Mononuclear cell (primary cell): ENCODE data around the gene APOOL. TPM values are rescaled to one million over a fixed set of nuclear protein-coding genes. Genes with fewer than 3 reads are reported as not detected.

Experiments used
- H3K27me3 ChIP-seq: 2 replicates; pipeline ENCODE4 v1.6.0; 2011; ENCODE audit warnings: low read length, control low read depth; ENCODE audit not compliant: insufficient read depth
- H3K4me1 ChIP-seq: 2 replicates; pipeline ENCODE4 v1.5.1; 2011; ENCODE audit warnings: mild to moderate bottlenecking, low read length, control low read depth; ENCODE audit not compliant: insufficient read depth
- H3K4me3 ChIP-seq: 2 replicates; pipeline ENCODE4 v1.5.1; 2011; ENCODE audit warnings: mild to moderate bottlenecking, low read length, moderate library complexity
- H3K9me3 ChIP-seq: 2 replicates; pipeline ENCODE4 v1.5.1; 2011; ENCODE audit warnings: low read depth, mild to moderate bottlenecking, control low read depth, low read length
- total RNA-seq: library from RNA; depleted of rRNA; stranded (reverse); fragments of >200 nt; gene quantifications from one replicate; pipeline ENCODE4 v1.2.3, GENCODE V29; 2012

The APOOL gene
- total RNA-seq, 1 donor = 8.6 TPM

GRCh38 chrX:85114171-85114570 is 110.5 kb downstream of the APOOL start:
- no peaks in the 10 kb centered on the region for H3K9me3 ChIP-seq
- no peaks in the 10 kb centered on the region for H3K27me3 ChIP-seq
- no peak overlapping the region for H3K4me3 ChIP-seq
- no peaks in the 10 kb centered on the region for H3K4me1 ChIP-seq

- no peak overlapping the region for H3K4me3 ChIP-seq
- no peaks in the 10 kb centered on the region for H3K9me3 ChIP-seq
- no peaks in the 10 kb centered on the region for H3K4me1 ChIP-seq
- no peaks in the 10 kb centered on the region for H3K27me3 ChIP-seq
Measured at GRCh38 chrX:85114776-85115175, 111.1 kb downstream of the APOOL start.

- Histone ChIP-seq H3K4me1 (no peaks in the 10 kb centered on the region), H3K4me3 (no peak overlapping the region), H3K27me3 (no peaks in the 10 kb centered on the region), H3K9me3 (no peaks in the 10 kb centered on the region)
Measured at GRCh38 chrX:85115252-85115651, 111.6 kb downstream of the APOOL start.

GRCh38 chrX:85136409-85136808 is 132.7 kb downstream of the APOOL start:
- Histone ChIP-seq H3K4me1 (no peaks in the 10 kb centered on the region), H3K27me3 (no peaks in the 10 kb centered on the region), H3K9me3 (no peaks in the 10 kb centered on the region)

GRCh38 chrX:85139422-85139821 is 135.7 kb downstream of the APOOL start:
- Histone ChIP-seq H3K4me3 (no peak overlapping the region), H3K4me1 (no peaks in the 10 kb centered on the region), H3K27me3 (no peaks in the 10 kb centered on the region), H3K9me3 (no peaks in the 10 kb centered on the region)

More at GRCh38 chrX:85136409-85136808, 132.7 kb downstream of the APOOL start:
- H3K4me3 ChIP-seq = no peak overlapping the region

GRCh38 chrX:85140964-85141363 is 137.3 kb downstream of the APOOL start:
- Histone ChIP-seq H3K9me3 (no peaks in the 10 kb centered on the region), H3K4me3 (no peak overlapping the region), H3K4me1 (no peaks in the 10 kb centered on the region), H3K27me3 (no peaks in the 10 kb centered on the region)

Other genes with a start within 250 kb of the APOOL start
- not detected for gene SATL1, start 239.9 kb downstream of the APOOL start, total RNA-seq
- 3.7 TPM for gene ZNF711, start 240.1 kb downstream of the APOOL start, total RNA-seq